Cortex of kidney (tissue), 1 donor: ENCODE results near the gene CEACAM8.
"Not testable (repeated sequence)": the region's sequence is repeated elsewhere in the genome, so short reads cannot be mapped to it uniquely, and the experiment has no call there.

Experiments
- DNase-seq: peaks from one replicate; lab custom pipeline; 2025; lab: John Stamatoyannopoulos, UW

Gene CEACAM8

DNA sequence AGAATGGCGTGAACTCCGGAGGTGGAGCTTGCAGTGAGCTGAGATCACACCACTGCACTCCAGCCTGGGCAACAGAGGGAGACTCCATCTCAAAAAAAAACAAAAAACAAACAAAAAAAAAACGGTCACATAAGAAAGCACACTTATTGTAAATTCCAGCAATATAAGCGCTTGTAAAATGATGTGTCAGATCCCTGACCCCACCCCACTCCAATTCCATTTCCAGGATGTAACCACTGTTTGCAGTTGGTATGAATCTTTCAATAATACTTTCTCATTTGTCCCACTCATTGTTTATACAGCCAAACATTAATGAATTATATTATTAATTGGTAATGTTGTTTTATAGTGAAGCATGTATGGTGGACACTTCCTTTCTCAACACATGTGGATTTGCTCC is 50.6 kb downstream of the CEACAM8 start:
- DNase-seq: no peak

DNA sequence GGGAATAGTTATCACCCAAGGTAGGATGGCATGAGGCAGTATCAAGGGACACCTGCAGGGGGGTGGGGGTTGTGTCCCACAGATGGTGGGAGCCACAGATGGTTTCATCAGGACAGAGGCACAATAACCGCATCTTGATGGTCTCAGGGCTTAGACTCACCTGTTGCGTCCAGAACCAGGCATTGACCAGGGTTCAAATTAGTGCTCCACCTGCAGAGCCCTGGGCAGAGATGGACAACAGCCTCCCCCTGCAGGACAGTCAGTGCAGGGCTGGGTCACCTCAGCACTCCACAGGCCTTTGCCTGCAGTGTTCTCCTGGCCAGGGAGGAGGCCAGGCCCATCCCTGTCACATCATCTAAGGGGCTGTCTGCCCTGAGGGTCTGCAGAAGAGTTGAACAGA is 51.9 kb downstream of the CEACAM8 start:
- DNase-seq: no peak

DNA sequence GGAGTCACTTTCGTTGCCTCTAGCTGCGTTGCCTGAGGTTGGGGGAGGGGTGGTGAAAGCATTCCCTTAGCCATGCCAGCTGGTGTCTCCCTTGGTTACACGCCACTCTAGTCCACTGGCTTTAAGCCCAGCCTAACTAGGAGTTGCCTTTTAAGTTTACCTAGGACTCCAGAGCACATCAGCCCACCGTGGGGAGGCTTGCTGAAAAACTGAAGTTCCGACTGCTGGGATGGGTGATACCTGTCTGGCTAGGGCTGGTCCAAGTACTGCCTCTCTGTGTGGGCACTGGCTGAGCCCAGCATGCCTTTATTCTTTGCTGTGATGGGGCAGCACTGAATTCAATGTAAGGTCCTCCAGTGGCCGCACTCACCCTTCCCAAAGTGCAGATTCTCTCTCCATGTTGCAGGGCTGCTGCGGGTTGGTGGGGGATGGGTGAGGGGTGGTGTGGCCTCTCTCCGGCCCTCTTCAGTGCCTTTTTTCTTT is 54.6 kb downstream of the CEACAM8 start:
- DNase-seq: no peak

DNA sequence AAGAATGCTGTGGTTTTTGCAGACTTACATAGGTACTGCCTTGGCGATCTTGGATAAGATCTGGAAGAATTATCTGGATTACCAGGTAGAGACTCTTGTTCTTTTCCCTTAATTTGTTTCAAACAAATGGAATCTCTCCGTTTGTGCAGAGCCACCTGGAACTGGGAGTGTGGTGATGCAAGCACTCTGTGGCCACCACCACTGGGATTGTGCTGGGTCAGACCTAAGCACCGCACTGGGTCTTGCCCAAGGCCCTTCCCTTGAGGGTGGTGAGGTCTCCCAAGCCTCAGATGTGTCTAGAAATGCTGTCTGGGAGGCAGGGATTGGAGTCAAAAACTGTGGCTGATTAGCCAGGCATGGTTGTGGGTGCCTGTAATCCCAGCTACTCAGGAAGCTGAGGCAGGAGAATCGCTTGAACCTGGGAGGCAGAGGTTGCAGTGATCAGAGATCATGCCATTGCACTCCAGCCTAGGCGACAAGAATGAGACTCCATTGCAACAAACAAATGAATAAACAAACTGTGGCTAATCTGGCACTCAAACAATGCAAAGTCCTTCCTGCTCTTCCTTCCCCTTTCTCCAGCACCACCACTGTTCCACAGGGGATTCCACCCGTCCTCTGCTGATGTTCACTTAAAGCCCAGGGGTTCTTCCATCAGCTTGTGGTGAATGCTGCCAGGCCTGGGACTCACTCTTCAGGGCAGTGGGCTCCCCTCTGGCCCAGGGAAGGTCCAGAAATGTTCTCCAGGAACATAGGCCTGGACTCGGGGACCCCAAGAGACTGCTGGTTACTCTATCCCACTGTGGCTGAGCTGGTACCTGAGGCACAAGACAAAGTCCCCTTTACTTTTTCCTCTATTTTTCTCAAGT is 55.6 kb downstream of the CEACAM8 start:
- DNase-seq: no peak

DNA sequence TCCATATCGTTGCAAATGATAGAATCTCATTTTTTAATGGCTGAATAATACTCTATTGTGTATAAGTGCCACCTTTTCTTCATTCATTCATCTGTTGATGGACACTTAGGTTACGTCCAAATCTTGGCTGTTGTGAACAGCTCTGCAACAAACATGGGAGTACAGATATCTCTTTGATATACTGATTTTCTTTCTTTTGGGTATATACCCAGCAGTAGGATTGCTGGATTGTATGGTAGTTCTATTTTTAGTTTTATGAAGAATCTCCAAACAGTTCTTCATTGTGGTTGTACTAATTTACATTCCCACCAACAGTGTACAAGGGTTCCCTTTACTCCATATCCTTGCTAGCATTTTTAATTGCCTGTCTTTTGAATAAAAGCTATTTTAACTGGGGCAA is 59.4 kb downstream of the CEACAM8 start:
- DNase-seq: not testable (repeated sequence)

DNA sequence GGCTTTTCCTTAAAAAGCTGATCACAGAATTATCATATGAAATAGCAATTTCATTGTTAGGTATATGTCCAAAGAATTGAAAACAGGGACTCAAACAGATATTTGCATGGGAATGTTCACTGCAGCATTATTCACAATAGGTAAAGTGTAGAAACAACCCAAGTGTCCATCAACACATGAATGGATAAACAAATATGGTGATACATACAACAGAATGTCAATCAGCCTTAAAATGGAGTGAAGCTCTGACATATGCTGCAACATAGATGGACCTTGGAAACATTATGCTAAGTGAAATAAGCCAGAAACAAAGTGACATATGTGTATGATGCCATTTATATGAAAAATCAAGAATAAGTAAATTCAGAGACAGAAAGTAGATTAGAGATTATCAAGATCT is 60.3 kb downstream of the CEACAM8 start:
- DNase-seq: no peak

DNA sequence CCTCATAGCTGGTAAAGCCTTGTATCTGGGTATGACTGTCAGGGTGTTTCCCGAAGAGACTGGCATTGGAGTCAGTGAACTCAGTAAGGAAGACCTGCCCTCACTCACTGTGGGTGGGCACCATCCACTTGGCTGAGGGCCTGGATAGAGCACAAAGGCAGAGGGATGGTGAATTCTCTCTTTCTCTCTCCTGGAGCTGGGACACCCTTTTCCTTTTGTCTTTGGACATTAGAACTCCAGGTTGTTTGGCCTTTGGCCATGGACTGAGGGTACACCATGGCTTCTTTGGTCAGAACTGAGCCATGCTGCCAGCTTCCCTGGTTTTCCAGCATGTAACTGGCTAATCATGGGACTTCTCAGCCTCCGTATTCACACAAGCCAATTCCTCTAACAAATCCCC is 61.8 kb downstream of the CEACAM8 start:
- DNase-seq: no peak

DNA sequence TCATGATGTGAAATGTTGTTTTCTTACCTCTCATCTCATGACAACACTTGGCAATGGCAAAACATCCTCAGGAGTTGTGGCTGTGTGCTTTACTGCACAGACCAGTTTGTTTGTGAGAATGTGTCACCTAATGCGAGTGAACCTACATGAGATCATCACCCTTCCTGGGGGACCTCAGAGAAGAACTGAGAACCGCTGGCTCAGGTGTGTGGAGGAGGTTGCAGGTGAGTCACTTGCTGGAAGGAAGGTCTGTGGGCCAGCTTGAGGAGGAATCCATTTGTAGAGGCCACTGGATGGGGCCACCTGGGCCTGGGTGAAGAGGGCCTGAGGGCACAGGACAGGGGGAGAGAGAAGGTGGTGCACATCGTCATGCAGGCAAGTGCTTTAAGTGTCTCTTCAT is 63.4 kb downstream of the CEACAM8 start:
- no peak for DNase-seq
